ENCODE data around the gene DTNBP1. TPM values are rescaled to one million over a fixed set of nuclear protein-coding genes. Genes with fewer than 3 reads are reported as not detected.

The DTNBP1 gene
- total RNA-seq, 1 experiment from 2014 or later = 6.2 TPM

- Histone ChIP-seq H3K4me1 (no peaks in the 10 kb centered on the region), H3K27ac (no peak overlapping the region), H3K36me3 (no peaks in the 10 kb centered on the region), H3K9me3 (replicated peaks) (no peaks in the 10 kb centered on the region), H3K4me3 (no peak overlapping the region), H3K27me3 (no peaks in the 10 kb centered on the region)
- no peak for DNase-seq
These were observed 85.2 kb downstream of the DTNBP1 start for GRCh38 chr6:15577550-15578171.

GRCh38 chr6:15577106-15577505 lies 85.7 kb downstream of the DTNBP1 start:
- Histone ChIP-seq H3K4me1 (no peaks in the 10 kb centered on the region), H3K9me3 (replicated peaks) (no peaks in the 10 kb centered on the region), H3K27me3 (no peaks in the 10 kb centered on the region), H3K4me3 (no peak overlapping the region), H3K36me3 (no peaks in the 10 kb centered on the region), H3K27ac (no peak overlapping the region)
- DNase-seq = no peak

GRCh38 chr6:15575357-15576033 lies 87.3 kb downstream of the DTNBP1 start:
- Histone ChIP-seq H3K27ac (no peak overlapping the region), H3K4me3 (no peak overlapping the region), H3K4me1 (no peaks in the 10 kb centered on the region), H3K9me3 (replicated peaks) (no peaks in the 10 kb centered on the region), H3K36me3 (no peaks in the 10 kb centered on the region), H3K27me3 (no peaks in the 10 kb centered on the region)
- no peak for DNase-seq

GRCh38 chr6:15574486-15574885 lies 88.3 kb downstream of the DTNBP1 start:
- H3K27me3 ChIP-seq = no peaks in the 10 kb centered on the region
- no peaks in the 10 kb centered on the region for H3K4me1 ChIP-seq
- H3K27ac ChIP-seq = no peak overlapping the region
- no peaks in the 10 kb centered on the region for H3K9me3 ChIP-seq (replicated peaks)
- H3K36me3 ChIP-seq = no peaks in the 10 kb centered on the region
- DNase-seq = no peak
- no peak overlapping the region for H3K4me3 ChIP-seq

- no peaks in the 10 kb centered on the region for H3K4me1 ChIP-seq
These were observed 88.8 kb downstream of the DTNBP1 start for GRCh38 chr6:15574023-15574422.

GRCh38 chr6:15573384-15573783 lies 89.4 kb downstream of the DTNBP1 start:
- no peaks in the 10 kb centered on the region for H3K4me1 ChIP-seq
- H3K27me3 ChIP-seq = no peaks in the 10 kb centered on the region
- no peaks in the 10 kb centered on the region for H3K36me3 ChIP-seq
- no peak overlapping the region for H3K4me3 ChIP-seq
- H3K9me3 ChIP-seq (replicated peaks) = no peaks in the 10 kb centered on the region
- no peak for DNase-seq
- H3K27ac ChIP-seq = no peak overlapping the region

More at GRCh38 chr6:15574023-15574422, 88.8 kb downstream of the DTNBP1 start:
- Histone ChIP-seq H3K4me3 (no peak overlapping the region), H3K9me3 (replicated peaks) (no peaks in the 10 kb centered on the region), H3K27me3 (no peaks in the 10 kb centered on the region), H3K27ac (no peak overlapping the region), H3K36me3 (no peaks in the 10 kb centered on the region)
- no peak for DNase-seq

GRCh38 chr6:15572296-15573016 lies 90.4 kb downstream of the DTNBP1 start:
- no peaks in the 10 kb centered on the region for H3K36me3 ChIP-seq
- H3K4me3 ChIP-seq = no peak overlapping the region
- H3K27ac ChIP-seq = no peak overlapping the region
- H3K27me3 ChIP-seq = no peaks in the 10 kb centered on the region
- DNase-seq = no peak
- H3K4me1 ChIP-seq = no peaks in the 10 kb centered on the region
- H3K9me3 ChIP-seq (replicated peaks) = no peaks in the 10 kb centered on the region

- no peak overlapping the region for H3K4me3 ChIP-seq
- no peak for DNase-seq
- no peak overlapping the region for H3K27ac ChIP-seq
- no peaks in the 10 kb centered on the region for H3K4me1 ChIP-seq
- no peaks in the 10 kb centered on the region for H3K27me3 ChIP-seq
- H3K9me3 ChIP-seq (replicated peaks) = no peaks in the 10 kb centered on the region
- no peaks in the 10 kb centered on the region for H3K36me3 ChIP-seq
These were observed 92.7 kb downstream of the DTNBP1 start for GRCh38 chr6:15570171-15570570.

- Histone ChIP-seq H3K9me3 (replicated peaks) (no peaks in the 10 kb centered on the region), H3K4me1 (no peaks in the 10 kb centered on the region), H3K27me3 (no peaks in the 10 kb centered on the region), H3K36me3 (no peaks in the 10 kb centered on the region), H3K27ac (no peak overlapping the region), H3K4me3 (no peak overlapping the region)
- DNase-seq = no peak
These were observed 93.5 kb downstream of the DTNBP1 start for GRCh38 chr6:15569035-15569995.

GRCh38 chr6:15562977-15563376 lies 99.9 kb downstream of the DTNBP1 start:
- Histone ChIP-seq H3K27me3 (no peaks in the 10 kb centered on the region), H3K9me3 (replicated peaks) (no peaks in the 10 kb centered on the region), H3K4me1 (no peaks in the 10 kb centered on the region), H3K27ac (no peak overlapping the region), H3K4me3 (no peak overlapping the region), H3K36me3 (no peaks in the 10 kb centered on the region)
- no peak for DNase-seq

GRCh38 chr6:15561447-15562199 lies 101.2 kb downstream of the DTNBP1 start:
- no peak for DNase-seq
- Histone ChIP-seq H3K9me3 (replicated peaks) (no peaks in the 10 kb centered on the region), H3K36me3 (no peaks in the 10 kb centered on the region), H3K27me3 (no peaks in the 10 kb centered on the region), H3K27ac (no peak overlapping the region), H3K4me3 (no peak overlapping the region), H3K4me1 (no peaks in the 10 kb centered on the region)

- H3K27me3 ChIP-seq = no peaks in the 10 kb centered on the region
- H3K4me3 ChIP-seq = no peak overlapping the region
- no peak for DNase-seq
- H3K36me3 ChIP-seq = no peaks in the 10 kb centered on the region
- no peaks in the 10 kb centered on the region for H3K4me1 ChIP-seq
- H3K27ac ChIP-seq = no peak overlapping the region
- H3K9me3 ChIP-seq (replicated peaks) = no peaks in the 10 kb centered on the region
These were observed 102.1 kb downstream of the DTNBP1 start for GRCh38 chr6:15560713-15561112.

- Histone ChIP-seq H3K36me3 (no peaks in the 10 kb centered on the region), H3K27me3 (no peaks in the 10 kb centered on the region), H3K4me3 (no peak overlapping the region), H3K4me1 (peaks cover under 1% of the 10 kb centered on the region; the same call in 1 of the 2 replicates), H3K27ac (no peak overlapping the region), H3K9me3 (replicated peaks) (no peaks in the 10 kb centered on the region)
- DNase-seq = no peak
These were observed 105.7 kb downstream of the DTNBP1 start for GRCh38 chr6:15557174-15557573.

- Histone ChIP-seq H3K27ac (no peak overlapping the region), H3K4me1 (peaks cover 4% of the 10 kb centered on the region; the same call in 1 of the 2 replicates), H3K27me3 (no peaks in the 10 kb centered on the region), H3K9me3 (replicated peaks) (no peaks in the 10 kb centered on the region), H3K4me3 (no peak overlapping the region), H3K36me3 (no peaks in the 10 kb centered on the region)
- no peak for DNase-seq
These were observed 106.1 kb downstream of the DTNBP1 start for GRCh38 chr6:15556711-15557110.

Data from SJCRH30 (cell line).